ENCODE data around the gene HIVEP2.

DNA sequence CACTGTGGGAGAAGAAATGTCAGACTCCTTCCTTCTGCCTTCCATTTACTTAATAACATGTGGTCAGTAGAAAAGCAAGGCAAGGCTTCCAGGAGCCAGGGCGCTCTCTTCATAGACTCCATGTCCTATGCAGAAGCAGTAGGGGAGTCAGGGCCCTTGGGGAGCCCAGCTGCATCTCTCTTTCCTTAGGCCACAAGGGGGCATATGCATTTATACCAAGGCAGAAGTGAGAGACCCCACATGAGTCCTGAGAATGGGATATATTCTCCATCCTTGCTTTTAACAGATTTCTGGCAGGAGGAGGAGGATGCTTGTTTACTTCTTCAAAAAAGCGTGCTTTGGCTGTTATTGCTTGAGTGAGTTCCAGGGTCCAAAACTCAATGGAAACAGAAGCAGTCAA, 198.5 kb downstream of the HIVEP2 start:
- TF ChIP-seq EP300 (IDR thresholded peaks at IDR 0.05) (no peak), POLR2AphosphoS5 (IDR thresholded peaks at IDR 0.05) (no peak), POLR2A (IDR thresholded peaks at IDR 0.05) (no peak)
- TF ChIP-seq, protein P1, sequence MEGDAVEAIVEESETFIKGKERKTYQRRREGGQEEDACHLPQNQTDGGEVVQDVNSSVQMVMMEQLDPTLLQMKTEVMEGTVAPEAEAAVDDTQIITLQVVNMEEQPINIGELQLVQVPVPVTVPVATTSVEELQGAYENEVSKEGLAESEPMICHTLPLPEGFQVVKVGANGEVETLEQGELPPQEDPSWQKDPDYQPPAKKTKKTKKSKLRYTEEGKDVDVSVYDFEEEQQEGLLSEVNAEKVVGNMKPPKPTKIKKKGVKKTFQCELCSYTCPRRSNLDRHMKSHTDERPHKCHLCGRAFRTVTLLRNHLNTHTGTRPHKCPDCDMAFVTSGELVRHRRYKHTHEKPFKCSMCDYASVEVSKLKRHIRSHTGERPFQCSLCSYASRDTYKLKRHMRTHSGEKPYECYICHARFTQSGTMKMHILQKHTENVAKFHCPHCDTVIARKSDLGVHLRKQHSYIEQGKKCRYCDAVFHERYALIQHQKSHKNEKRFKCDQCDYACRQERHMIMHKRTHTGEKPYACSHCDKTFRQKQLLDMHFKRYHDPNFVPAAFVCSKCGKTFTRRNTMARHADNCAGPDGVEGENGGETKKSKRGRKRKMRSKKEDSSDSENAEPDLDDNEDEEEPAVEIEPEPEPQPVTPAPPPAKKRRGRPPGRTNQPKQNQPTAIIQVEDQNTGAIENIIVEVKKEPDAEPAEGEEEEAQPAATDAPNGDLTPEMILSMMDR (IDR thresholded peaks at IDR 0.05), result peak in 4 of 7 experiments; percentile 15 to 39 (median 26)

Measured in stomach (tissue), 4 donors.